Measurements from ENCODE around the gene LEAP2. TPM values are rescaled to one million over a fixed set of nuclear protein-coding genes. Genes with fewer than 3 reads are reported as not detected.
"Not testable (repeated sequence)": the region's sequence is repeated elsewhere in the genome, so short reads cannot be mapped to it uniquely, and the experiment has no call there.

Gene LEAP2
- total RNA-seq, 4 donors from 2014 or later = 0.88 to 3.4 (median 1.1) TPM; not detected in 1

DNA sequence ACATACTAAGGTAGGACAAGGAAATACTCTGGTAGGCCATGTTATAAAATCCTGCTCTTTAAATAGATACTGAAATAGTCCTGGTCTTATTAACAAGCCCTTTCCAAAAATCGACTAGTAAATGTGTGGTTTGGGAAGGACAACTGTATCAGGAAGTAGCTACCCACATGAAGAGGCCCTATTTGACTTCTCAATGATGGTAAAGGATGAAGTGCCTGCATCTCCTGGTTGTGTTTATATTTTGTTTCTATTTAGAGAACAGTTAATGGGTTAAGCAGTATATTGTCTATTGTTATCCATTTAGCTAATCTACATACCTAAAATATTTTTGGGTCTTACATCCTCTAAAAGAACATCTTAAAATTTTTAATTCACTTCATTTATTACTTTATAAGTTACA lies 19.7 kb upstream of the LEAP2 start:
- intact Hi-C loops (cut with DNase I; ENCODE audit: low total_unique reads) = no loop called here
- Histone ChIP-seq H3K9me3 (no peaks in the 10 kb centered on the region), H3K36me3 (no peaks in the 10 kb centered on the region), H3K27me3 (no peaks in the 10 kb centered on the region), H3K4me1 (no peaks in the 10 kb centered on the region), H3K4me3 (no peak overlapping the region), H3K27ac (no peak overlapping the region)
- no peak for DNase-seq
- no peak for TF ChIP-seq POLR2A (IDR thresholded peaks at IDR 0.05)
- TF ChIP-seq, protein P1, sequence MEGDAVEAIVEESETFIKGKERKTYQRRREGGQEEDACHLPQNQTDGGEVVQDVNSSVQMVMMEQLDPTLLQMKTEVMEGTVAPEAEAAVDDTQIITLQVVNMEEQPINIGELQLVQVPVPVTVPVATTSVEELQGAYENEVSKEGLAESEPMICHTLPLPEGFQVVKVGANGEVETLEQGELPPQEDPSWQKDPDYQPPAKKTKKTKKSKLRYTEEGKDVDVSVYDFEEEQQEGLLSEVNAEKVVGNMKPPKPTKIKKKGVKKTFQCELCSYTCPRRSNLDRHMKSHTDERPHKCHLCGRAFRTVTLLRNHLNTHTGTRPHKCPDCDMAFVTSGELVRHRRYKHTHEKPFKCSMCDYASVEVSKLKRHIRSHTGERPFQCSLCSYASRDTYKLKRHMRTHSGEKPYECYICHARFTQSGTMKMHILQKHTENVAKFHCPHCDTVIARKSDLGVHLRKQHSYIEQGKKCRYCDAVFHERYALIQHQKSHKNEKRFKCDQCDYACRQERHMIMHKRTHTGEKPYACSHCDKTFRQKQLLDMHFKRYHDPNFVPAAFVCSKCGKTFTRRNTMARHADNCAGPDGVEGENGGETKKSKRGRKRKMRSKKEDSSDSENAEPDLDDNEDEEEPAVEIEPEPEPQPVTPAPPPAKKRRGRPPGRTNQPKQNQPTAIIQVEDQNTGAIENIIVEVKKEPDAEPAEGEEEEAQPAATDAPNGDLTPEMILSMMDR (IDR thresholded peaks at IDR 0.05) = no peak

DNA sequence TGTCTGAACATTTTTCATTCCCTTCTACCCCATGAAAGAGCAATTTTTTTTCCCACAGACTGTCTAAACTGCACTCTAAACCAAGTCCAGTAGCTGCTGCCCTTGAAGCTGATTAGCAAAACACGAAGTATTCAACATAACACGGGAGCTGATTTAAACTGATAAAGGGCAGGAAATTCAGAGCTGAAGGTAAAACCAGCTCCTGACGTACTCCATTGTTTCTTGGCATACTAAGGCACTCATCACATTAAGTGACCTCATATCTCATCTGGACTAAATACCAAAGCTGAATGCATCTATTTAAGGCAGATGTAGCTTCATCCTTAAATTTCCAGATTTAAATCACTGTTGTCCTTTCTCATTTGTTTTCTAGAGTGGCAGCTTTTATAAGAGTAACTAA lies 19.2 kb upstream of the LEAP2 start:
- Histone ChIP-seq H3K36me3 (no peaks in the 10 kb centered on the region), H3K27me3 (no peaks in the 10 kb centered on the region), H3K9me3 (no peaks in the 10 kb centered on the region), H3K4me1 (no peaks in the 10 kb centered on the region), H3K27ac (no peak overlapping the region), H3K4me3 (no peak overlapping the region)
- intact Hi-C loops (cut with DNase I; ENCODE audit: low total_unique reads) = no loop called here
- TF ChIP-seq, protein P1 (IDR thresholded peaks at IDR 0.05) = no peak
- no peak for TF ChIP-seq POLR2A (IDR thresholded peaks at IDR 0.05)
- DNase-seq = no peak

DNA sequence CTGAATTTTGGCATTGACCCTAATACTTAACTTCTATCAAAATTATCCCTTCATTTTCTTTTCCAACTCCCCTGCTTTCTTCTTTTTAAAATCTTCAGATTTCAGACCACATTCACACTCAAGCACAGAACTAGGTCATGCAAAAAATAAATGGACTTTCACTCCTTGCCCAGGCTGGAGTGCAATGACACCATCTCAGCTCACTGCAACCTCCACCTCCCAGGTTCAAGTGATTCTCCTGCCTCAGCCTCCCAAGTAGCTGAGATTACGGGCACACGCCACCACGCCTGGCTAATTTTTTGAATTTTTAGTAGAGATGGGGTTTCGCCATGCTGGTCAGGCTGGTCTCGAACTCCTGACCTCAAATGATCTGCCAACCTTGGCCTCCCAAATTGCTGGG lies 18.5 kb upstream of the LEAP2 start:
- H3K36me3 ChIP-seq; H3K4me3 ChIP-seq; intact Hi-C loops (cut with DNase I; ENCODE audit: low total_unique reads); H3K27ac ChIP-seq; H3K9me3 ChIP-seq; H3K27me3 ChIP-seq; H3K4me1 ChIP-seq; DNase-seq: not testable (repeated sequence)

DNA sequence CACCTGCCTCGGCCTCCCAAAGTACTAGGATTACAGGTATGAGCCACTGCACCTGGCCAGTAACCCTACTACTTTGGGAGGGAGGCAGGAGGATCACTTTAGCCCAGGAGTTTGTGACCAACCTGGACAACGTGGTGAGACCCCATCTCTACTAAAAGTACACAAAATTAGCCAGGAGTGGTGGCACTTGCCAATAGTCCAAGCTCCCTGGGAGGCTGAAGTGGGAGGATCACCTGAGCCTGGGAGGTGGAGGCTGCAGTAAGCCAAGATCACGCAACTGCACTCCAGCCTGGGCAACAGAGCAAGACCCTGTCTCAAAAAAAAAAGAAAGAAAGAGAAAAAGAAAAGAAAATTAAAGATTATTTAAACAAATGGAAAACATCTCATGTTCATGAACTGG lies 17.5 kb upstream of the LEAP2 start:
- no peak for DNase-seq
- Histone ChIP-seq H3K9me3 (no peaks in the 10 kb centered on the region), H3K36me3 (no peaks in the 10 kb centered on the region), H3K27me3 (no peaks in the 10 kb centered on the region), H3K27ac (no peak overlapping the region), H3K4me3 (no peak overlapping the region), H3K4me1 (no peaks in the 10 kb centered on the region)
- TF ChIP-seq POLR2A (IDR thresholded peaks at IDR 0.05) = no peak
- TF ChIP-seq, protein P1 (IDR thresholded peaks at IDR 0.05) = no peak
- intact Hi-C loops (cut with DNase I; ENCODE audit: low total_unique reads) = no loop called here

DNA sequence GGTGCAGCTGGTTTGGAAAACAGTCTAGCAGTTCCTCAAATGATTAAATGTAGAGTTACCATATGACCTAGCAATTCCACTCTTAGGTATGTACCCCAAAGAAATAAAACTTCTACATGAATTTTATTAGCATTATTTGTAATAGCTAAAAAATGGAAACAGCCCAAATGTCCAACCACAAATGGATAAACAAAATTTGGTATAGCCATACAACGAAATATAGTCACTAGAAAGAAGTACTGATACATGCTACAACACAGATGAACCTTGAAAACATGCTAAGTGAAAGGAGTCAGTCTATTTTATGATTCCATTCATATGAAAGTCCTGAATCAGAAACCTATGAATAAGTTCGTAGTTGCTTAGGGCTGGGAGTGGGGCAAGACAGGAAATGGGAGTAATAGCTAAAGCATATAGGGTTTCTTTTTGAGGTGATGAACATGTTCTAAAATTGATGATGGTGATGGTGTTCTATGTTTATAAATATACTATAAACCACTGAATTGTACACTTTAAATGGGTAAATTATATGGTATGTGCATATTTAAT lies 13.5 kb upstream of the LEAP2 start:
- no peaks in the 10 kb centered on the region for H3K36me3 ChIP-seq
- no peak for DNase-seq
- TF ChIP-seq, protein P1 (IDR thresholded peaks at IDR 0.05) = no peak
- no peak for TF ChIP-seq POLR2A (IDR thresholded peaks at IDR 0.05)
- no peak overlapping the region for H3K4me3 ChIP-seq
- no peaks in the 10 kb centered on the region for H3K27me3 ChIP-seq
- H3K4me1 ChIP-seq = no peaks in the 10 kb centered on the region
- H3K27ac ChIP-seq = no peak overlapping the region
- no peaks in the 10 kb centered on the region for H3K9me3 ChIP-seq
- intact Hi-C loops (cut with DNase I; ENCODE audit: low total_unique reads) = no loop called here

DNA sequence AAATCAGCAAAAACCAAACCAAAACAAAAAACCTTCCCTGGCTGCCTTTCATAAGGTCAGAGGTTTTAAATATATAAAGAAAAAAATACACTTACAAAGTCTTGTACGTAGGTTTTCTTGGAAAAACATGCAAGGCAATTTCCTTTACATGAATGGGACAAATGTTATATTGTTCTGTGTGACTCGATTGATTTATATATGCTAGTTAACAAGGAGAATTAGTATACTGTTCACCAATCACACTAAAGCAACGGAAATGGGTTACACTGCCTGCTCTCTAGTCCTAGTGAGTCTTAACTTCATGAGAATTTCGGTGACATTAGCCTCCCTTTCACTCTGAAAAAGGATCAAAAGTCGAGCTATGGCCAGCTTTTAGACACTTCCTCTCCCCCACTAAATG lies 12.7 kb upstream of the LEAP2 start:
- TF ChIP-seq, protein P1 (IDR thresholded peaks at IDR 0.05) = no peak
- TF ChIP-seq POLR2A (IDR thresholded peaks at IDR 0.05) = no peak

More for the DNA sequence above, 12.7 kb upstream of the LEAP2 start:
- no peak for DNase-seq
- intact Hi-C loops (cut with DNase I; ENCODE audit: low total_unique reads) = no loop called here
- no peak overlapping the region for H3K27ac ChIP-seq
- no peaks in the 10 kb centered on the region for H3K4me1 ChIP-seq
- no peaks in the 10 kb centered on the region for H3K9me3 ChIP-seq
- H3K36me3 ChIP-seq = no peaks in the 10 kb centered on the region
- no peaks in the 10 kb centered on the region for H3K27me3 ChIP-seq
- H3K4me3 ChIP-seq = no peak overlapping the region
